Stromal cell of bone marrow (primary cell): ENCODE results near the gene INPP4B.

Source experiments
- DNase-seq: peaks from one replicate; pipeline ENCODE4 v3.0.0-alpha.2; 2012; ENCODE audit warnings: low read depth

The INPP4B gene

GRCh38 chr4:142372530-142373260, 473.4 kb downstream of the INPP4B start:
- DNase-seq: no peak

DNA sequence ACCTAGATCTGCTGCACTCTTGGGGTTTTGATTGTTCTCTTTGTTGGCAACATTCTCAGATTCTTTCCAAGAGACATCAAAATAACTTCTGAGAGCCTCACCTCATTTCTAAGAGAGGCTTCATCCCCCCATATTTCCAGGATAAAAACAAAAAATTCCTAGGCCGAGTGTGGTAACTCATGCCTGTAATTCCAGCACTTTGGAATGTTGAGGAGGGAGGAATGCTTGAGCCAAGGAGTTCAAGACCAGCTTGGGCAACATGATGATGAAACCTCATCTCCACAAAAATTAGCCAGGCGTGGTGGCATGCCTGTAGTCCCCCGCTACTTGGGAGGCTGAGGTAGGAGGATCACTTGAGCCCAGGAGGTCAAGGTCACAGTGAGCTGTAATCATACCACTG, 477.0 kb downstream of the INPP4B start:
- DNase-seq: no peak

DNA sequence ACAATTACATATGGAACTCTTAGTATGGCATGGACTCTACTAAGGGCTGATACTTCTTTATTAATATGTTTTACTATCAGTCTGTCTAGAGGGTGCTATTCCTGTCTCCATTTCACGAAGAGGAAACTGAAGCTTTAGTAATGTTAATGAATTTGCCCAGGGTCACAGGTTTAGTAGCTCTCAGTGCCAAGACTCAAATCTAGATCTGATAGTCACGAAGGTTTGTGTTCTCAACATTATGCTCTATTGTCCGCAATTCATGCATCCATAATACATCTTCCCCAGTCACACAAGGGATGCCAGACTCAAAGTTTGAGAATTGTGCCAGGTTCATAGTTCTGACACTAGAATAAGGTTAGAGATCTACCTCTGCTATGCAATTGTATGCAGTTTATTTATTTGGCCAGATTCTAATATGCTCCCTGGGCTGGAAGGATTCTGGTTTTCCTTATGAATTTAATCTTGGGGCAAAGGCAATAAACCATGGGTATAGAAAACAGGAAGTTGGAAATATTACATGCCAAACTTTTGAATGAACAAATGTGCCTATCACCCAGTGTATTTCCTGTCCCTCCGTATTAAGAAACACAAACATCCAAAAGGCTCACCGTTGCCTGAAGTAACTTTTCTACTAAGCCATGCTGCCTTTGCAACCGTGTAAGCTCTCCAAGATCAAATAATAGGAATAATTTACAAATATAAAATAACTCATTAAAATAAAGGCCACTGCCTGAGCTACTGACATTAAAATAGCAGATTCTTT, 478.5 kb downstream of the INPP4B start:
- DNase-seq: no peak

- DNase-seq: no peak
These were observed 479.3 kb downstream of the INPP4B start for GRCh38 chr4:142366769-142367181.

- DNase-seq: no peak
These were observed 480.7 kb downstream of the INPP4B start for GRCh38 chr4:142365391-142365790.

DNA sequence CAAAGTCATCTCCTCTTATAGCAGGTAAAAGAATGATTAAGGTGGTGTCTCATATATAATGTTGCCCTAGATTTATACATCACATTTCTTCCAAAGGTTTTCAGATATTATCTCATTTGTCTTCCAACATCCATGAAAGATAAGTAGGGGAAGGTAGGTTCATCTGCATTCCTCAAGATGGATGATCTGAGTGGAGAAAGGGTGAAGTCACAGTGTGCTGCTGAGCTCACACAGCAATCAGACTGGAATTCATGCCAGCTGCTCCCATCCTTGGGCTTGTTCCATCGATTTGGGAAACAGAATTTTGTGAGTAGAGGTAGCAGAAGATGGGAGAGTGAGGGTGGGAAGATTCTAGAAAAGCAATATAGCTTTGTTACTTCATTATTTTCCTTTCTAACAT, 482.4 kb downstream of the INPP4B start:
- no peak for DNase-seq

DNA sequence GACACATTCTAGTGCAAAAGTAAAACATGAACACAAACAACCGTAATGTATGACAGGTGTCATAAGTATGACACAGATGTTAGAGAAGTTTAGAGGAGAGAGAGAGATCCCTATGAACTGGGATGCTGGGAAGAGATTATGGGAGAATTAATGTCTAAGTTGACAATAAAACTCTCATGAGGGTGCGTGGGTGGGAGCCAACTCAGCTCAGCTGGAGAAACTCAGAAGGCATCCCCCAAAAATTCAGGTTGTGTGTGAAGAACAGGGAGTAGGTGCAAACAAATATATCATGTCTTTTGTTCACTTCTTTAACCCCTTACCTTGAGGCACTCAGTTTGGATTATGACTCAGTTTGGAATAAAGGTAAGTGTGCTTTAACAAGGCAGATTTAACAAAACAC, 484.1 kb downstream of the INPP4B start:
- no peak for DNase-seq

- DNase-seq: no peak
These were observed 485.4 kb downstream of the INPP4B start for GRCh38 chr4:142360657-142361056.

DNA sequence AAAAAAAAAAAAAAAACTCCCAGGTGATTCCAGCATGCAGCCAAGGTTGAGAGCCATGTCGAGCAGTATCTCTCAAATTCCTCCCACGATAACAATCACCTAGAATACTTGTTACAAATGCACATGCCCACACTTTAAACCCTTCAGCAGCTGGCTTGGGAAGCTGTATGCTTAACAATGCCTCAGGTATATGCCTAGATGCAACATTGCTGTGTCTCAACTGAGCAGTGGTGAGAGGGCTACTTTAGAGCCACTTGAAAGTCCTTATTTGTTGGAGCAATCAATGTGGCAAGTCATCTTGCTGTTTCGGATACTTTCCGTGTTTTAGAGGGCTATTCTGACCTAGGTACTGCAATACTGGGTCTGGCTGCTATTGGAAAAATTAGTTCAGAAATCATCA, 487.4 kb downstream of the INPP4B start:
- DNase-seq: no peak

DNA sequence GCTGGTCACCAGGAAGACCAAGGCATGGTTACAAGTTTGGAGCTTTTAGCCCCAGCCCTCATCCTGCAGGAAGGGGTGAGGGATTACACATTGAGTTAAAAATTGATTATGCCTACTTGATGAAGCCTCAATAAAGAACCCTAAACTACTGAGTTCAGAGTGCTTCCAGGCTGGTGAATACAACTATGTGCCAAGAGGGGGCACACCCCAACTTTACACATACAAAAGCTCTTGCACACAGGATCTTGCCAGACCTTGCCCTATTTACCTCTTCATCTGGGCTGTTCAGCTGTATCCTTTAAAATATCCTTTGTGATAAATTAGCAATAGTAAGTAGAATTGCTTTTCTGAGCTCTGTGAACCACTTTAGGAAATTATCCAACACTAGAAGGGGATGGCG, 489.3 kb downstream of the INPP4B start:
- no peak for DNase-seq

GRCh38 chr4:142356118-142356759, 489.9 kb downstream of the INPP4B start:
- DNase-seq: no peak

- DNase-seq: no peak
These were observed 490.6 kb downstream of the INPP4B start for GRCh38 chr4:142355421-142355930.

DNA sequence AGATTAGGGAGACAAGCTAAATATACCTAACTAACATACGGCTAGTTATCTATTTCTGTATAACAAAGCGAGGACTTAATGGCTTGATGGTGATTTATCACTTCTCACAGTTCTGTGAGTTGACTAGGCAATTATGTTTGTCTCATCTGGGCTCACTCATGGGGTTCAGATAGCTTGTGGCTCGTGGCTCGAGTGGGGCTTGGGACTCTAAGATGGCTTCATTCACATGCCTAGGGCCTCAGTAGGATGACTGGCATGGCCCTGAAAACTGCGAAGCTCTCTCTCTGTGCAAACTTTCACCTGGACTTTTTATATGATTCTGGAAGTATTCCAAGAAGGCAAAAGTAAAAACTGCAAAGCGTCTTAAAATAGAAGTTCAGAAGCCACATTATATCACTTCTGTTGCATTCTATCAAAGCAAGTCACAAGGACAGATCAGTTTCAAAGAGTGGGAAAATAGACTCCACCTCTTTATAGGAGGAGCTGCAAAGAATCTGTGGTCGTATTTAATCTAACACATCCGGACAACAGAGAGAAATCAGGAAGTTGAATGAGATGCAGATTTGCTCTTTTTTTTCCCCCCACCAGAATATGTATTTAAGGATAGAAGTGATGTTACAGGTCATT, 491.2 kb downstream of the INPP4B start:
- DNase-seq: no peak

GRCh38 chr4:142354041-142354440, 492.1 kb downstream of the INPP4B start:
- no peak for DNase-seq

- DNase-seq: peak; percentile 60
These were observed 492.9 kb downstream of the INPP4B start for GRCh38 chr4:142353149-142353738.

GRCh38 chr4:142352712-142353111, 493.4 kb downstream of the INPP4B start:
- DNase-seq: no peak

DNA sequence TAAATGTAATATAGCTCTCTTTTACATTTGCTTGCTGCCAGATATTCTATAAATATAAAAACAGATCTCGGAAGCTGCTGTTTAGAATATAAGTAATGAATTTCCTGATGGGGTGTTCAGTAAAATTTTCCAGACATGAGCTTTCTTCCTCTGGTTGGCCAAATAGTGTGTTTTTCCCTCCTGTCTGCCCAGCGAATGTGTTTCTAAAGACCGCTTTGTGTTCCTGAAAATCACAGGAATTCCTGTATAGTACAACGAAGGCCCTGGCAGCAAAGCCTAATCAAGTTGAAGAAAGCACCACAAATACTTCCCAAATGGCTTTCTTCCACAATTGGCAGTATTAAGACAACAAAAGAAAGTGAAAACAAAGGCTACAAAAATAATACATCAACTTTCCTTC, 494.1 kb downstream of the INPP4B start:
- DNase-seq: no peak

- no peak for DNase-seq
These were observed 495.2 kb downstream of the INPP4B start for GRCh38 chr4:142350871-142351270.

DNA sequence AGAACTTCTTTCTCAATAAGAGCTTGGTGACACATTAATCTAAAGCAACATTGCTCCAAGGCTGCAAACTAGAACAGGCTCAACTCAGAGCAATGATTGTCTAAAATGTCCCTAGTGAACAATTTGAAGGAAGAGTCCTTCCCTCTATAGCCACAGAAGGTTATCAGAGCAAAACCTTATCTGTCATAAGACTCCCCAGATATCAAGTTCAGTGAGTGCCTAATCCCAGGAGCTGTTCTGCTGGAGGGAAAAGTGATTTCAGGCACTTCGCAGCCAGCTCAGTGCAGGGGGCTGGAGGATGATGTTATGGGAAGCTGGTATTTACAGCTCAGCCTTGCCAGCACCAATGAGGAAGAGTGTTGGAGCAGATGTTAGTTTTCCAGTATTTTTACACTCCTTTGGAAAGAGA, 497.5 kb downstream of the INPP4B start:
- DNase-seq: no peak

DNA sequence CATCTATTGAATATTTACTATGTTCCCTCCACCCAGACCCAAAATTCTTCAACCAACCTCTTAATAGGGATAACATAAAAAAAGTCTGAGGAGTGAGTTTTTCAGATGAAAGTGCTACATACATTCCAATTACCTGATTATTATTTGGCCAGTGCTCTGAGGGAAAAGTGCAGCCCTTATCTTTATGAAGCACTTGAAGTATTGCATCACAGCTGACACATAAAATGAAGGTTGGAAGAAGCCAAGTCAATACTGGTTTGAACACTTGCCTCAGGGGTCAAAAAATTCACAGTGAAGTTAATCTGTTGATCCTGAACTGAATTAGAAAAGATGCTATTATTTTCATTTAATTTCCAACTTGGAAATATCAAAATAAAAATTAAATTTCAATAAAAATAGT, 498.9 kb downstream of the INPP4B start:
- DNase-seq: no peak

- no peak for DNase-seq
These were observed 500.2 kb downstream of the INPP4B start for GRCh38 chr4:142345924-142346323.

DNA sequence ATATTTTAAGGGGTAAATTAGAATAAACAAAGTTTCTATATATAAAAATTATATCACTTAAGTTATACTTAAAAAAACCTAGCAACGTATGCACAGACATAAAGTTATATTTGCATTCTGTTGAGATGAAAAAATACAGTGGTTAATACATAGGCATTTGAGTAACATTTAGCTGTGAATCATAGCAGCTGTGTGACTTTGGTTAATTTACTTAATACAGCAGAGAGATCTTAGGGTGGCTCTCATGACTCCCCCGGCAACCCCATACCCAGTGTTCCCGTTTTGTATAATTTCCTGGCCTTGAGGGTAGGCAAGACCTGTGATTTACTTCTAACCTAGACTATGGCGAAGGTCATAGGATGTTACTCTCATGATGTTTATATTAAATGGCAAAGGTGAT, 504.8 kb downstream of the INPP4B start:
- no peak for DNase-seq
